ENCODE measurements around the gene GARNL3.

DNA sequence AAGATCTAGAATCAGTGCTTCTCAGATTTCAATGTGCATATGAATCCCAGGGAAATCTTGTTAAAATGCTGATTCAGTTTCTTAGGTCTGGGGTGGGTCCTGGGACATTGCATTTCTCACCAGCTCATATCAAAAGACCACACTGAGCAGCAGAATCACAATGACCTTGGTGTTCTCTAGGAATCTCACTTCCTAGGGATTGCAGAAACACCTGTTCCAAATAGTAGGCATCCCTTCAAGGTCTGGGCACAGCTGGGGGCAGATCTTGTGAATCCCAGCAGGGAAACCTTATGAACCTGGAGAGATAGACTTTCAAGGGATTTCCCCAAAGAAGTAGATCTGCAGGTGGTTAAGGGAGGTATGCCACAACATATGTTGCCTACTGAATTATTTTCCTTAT, 8.9 kb upstream of the GARNL3 start:
- TF ChIP-seq POLR2A (IDR thresholded peaks at IDR 0.05): no peak
- TF ChIP-seq, protein P1, sequence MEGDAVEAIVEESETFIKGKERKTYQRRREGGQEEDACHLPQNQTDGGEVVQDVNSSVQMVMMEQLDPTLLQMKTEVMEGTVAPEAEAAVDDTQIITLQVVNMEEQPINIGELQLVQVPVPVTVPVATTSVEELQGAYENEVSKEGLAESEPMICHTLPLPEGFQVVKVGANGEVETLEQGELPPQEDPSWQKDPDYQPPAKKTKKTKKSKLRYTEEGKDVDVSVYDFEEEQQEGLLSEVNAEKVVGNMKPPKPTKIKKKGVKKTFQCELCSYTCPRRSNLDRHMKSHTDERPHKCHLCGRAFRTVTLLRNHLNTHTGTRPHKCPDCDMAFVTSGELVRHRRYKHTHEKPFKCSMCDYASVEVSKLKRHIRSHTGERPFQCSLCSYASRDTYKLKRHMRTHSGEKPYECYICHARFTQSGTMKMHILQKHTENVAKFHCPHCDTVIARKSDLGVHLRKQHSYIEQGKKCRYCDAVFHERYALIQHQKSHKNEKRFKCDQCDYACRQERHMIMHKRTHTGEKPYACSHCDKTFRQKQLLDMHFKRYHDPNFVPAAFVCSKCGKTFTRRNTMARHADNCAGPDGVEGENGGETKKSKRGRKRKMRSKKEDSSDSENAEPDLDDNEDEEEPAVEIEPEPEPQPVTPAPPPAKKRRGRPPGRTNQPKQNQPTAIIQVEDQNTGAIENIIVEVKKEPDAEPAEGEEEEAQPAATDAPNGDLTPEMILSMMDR (IDR thresholded peaks at IDR 0.05): no peak
